Panc1 (cell line): Measurements from ENCODE around the gene ACAT2. TPM values are rescaled to one million over a fixed set of nuclear protein-coding genes. Genes with fewer than 3 reads are reported as not detected.

Experiments
- ATAC-seq: fragments of 200-7000 bp; cut with Tn5 transposase; 2 replicates; pipeline ENCODE4 v1.9.1; 2020; ENCODE audit warnings: mild to moderate bottlenecking, moderate library complexity
- BruUV-seq: library from RNA; stranded (reverse); fragments of 400-500 nt; replicated peaks from 2 replicates; lab custom pipeline; 2021; lab: Mats Ljungman, UMichigan
- CTCF ChIA-PET: fragments of 300-600 bp; sonication (Branson Sonifier 250); formaldehyde crosslinking; loops from one replicate; lab custom pipeline; 2022; ENCODE audit warnings: antibody characterized with exemption; lab: Charles Lee
- POLR2A ChIA-PET: fragments of 300-600 bp; sonication (Branson Sonifier 250); formaldehyde crosslinking; loops from one replicate; lab custom pipeline; 2022; ENCODE audit warnings: antibody characterized with exemption; lab: Charles Lee
- DNase-seq: peaks from one replicate; pipeline ENCODE4 v3.0.0-alpha.2; 2010; ENCODE audit warnings: low read depth, low spot score
- H3K27ac ChIP-seq: 2 replicates; pipeline ENCODE4 v1.5.1; 2011; ENCODE audit warnings: mild to moderate bottlenecking, low read length, inconsistent platforms
- H3K27me3 ChIP-seq: fragments of 200-500 bp; sonication (Bioruptor generic); 2 replicates; pipeline ENCODE4 v1.6.0; 2014; ENCODE audit warnings: low read length, inconsistent platforms; ENCODE audit not compliant: control insufficient read depth, insufficient read depth
- H3K36me3 ChIP-seq: fragments of 200-500 bp; sonication (Bioruptor generic); 2 replicates; pipeline ENCODE4 v1.5.1; 2014; ENCODE audit warnings: inconsistent platforms, mild to moderate bottlenecking, low read length, moderate library complexity; ENCODE audit not compliant: control insufficient read depth, insufficient read depth
- H3K4me1 ChIP-seq: 2 replicates; pipeline ENCODE4 v1.5.1; 2011; ENCODE audit warnings: inconsistent platforms, mild to moderate bottlenecking, low read length, moderate library complexity; ENCODE audit not compliant: control insufficient read depth, insufficient read depth
- H3K4me3 ChIP-seq, 2 experiments: 2 replicates each; pipeline ENCODE4 v1.5.1; 2011 to 2012; ENCODE audit warnings: low read depth in 2 of 2, low read length in 2 of 2, mild to moderate bottlenecking in 2 of 2, inconsistent platforms in 1 of 2, moderate library complexity in 1 of 2
- H3K9me3 ChIP-seq: fragments of 200-500 bp; sonication (Bioruptor generic); 2 replicates; pipeline ENCODE4 v1.5.1; 2014; ENCODE audit warnings: low read depth, mild to moderate bottlenecking, inconsistent platforms, low read length, moderate library complexity; ENCODE audit not compliant: control insufficient read depth, insufficient read depth
- CTCF ChIP-seq: fragments of 450-650 bp; IDR thresholded peaks from 2 replicates; pipeline ENCODE4 v1.5.1; 2017; ENCODE audit warnings: mild to moderate bottlenecking
- POLR2AphosphoS5 ChIP-seq: IDR thresholded peaks from 2 replicates; pipeline ENCODE4 v1.6.1; 2012; ENCODE audit warnings: mild to moderate bottlenecking, low read depth, low read length, moderate library complexity
- REST ChIP-seq, 2 experiments: IDR thresholded peaks; 2 replicates each; pipeline ENCODE4 v1.6.1; 2011 to 2012; ENCODE audit warnings: low read depth in 2 of 2, control low read depth in 1 of 2, low read length in 1 of 2, mild to moderate bottlenecking in 1 of 2, moderate library complexity in 1 of 2; ENCODE audit not compliant: insufficient read depth in 1 of 2
- SIN3A ChIP-seq: IDR thresholded peaks from 2 replicates; pipeline ENCODE4 v1.6.1; 2012; ENCODE audit warnings: low read depth, mild to moderate bottlenecking, low read length, moderate library complexity, borderline replicate concordance; ENCODE audit not compliant: insufficient read depth
- TCF7L2 ChIP-seq: IDR thresholded peaks from 2 replicates; pipeline ENCODE4 v1.6.1; 2011; ENCODE audit warnings: mild to moderate bottlenecking, low read depth, low read length, inconsistent platforms
- in situ Hi-C: cut with HindIII; loops from 2 replicates; pipeline ENCODE4 v1.10.0; 2016; ENCODE audit warnings: low sequenced_read_pairs, low pct_unique_long_range_greater_than_20kb
- intact Hi-C: fragments of 100-400 bp; cut with micrococcal nuclease; formaldehyde crosslinking; loops from one replicate; pipeline ENCODE4 v1.10.0; 2022; ENCODE audit not compliant: unreplicated experiment
- total RNA-seq: library from RNA; stranded (reverse); gene quantifications from one replicate; pipeline ENCODE4 v1.2.1, GENCODE V29; 2021; ENCODE audit not compliant: unreplicated experiment

ACAT2 gene
- total RNA-seq, 1 experiment from 2014 or later: 112 TPM

- Histone ChIP-seq H3K9me3 (no peaks in the 10 kb centered on the region), H3K27ac (no peak overlapping the region), H3K4me3 (no peak overlapping the region), H3K27me3 (no peaks in the 10 kb centered on the region), H3K4me1 (no peaks in the 10 kb centered on the region), H3K36me3 (peaks cover 20% of the 10 kb centered on the region)
- POLR2A ChIA-PET: interaction anchor here (0.6 kb wide), 1 partner anchor 19 kb away, joined by 3 read pairs; no protein-coding TSS in a partner anchor
- intact Hi-C loops (no loop called here), in situ Hi-C loops (no loop called here)
- DNase-seq (no peak), ATAC-seq (no peak)
- BruUV-seq: no TSS peak
- CTCF ChIA-PET: no interaction called here
- TF ChIP-seq CTCF (no peak), POLR2AphosphoS5 (no peak), TCF7L2 (no peak), SIN3A (no peak), REST (IDR thresholded peaks at IDR 0.05; ENCODE audit: insufficient read depth in 1 of 2, low read depth in 2 of 2, low read length in 1 of 2) (no peak)
Observed at GRCh38 chr6:159769470-159769869, 7.6 kb downstream of the ACAT2 start.

GRCh38 chr6:159772196-159772595 is 10.4 kb downstream of the ACAT2 start:
- Histone ChIP-seq H3K27ac (no peak overlapping the region), H3K4me1 (no peaks in the 10 kb centered on the region), H3K36me3 (peaks cover 15% of the 10 kb centered on the region), H3K9me3 (no peaks in the 10 kb centered on the region), H3K27me3 (no peaks in the 10 kb centered on the region), H3K4me3 (no peak overlapping the region)
- DNase-seq (no peak), ATAC-seq (no peak)
- CTCF ChIA-PET: no interaction called here
- TF ChIP-seq REST (IDR thresholded peaks at IDR 0.05; ENCODE audit: insufficient read depth in 1 of 2, low read depth in 2 of 2, low read length in 1 of 2): no peak
- TF ChIP-seq TCF7L2: no peak
- no peak for TF ChIP-seq POLR2AphosphoS5
- no peak for TF ChIP-seq SIN3A
- no peak for TF ChIP-seq CTCF
- POLR2A ChIA-PET: interaction anchor here (0.7 kb wide), 1 partner anchor 10 kb away, joined by 3 read pairs; no protein-coding TSS in a partner anchor
- no TSS peak for BruUV-seq
- intact Hi-C loops (no loop called here), in situ Hi-C loops (no loop called here)
